ENCODE results near the gene EGR1.

- TF ChIP-seq CTCF (IDR thresholded peaks at IDR 0.05; ENCODE audit: low read length) (no peak), EZH2 (IDR thresholded peaks at IDR 0.05; ENCODE audit: borderline replicate concordance, low read length) (no peak)
Measured at GRCh38 chr5:138458384-138458783, 6.9 kb upstream of the EGR1 start.
